ENCODE data around the gene HAUS5.
"Not testable (repeated sequence)": the region's sequence is repeated elsewhere in the genome, so short reads cannot be mapped to it uniquely, and the experiment has no call there.

Gene HAUS5

DNA sequence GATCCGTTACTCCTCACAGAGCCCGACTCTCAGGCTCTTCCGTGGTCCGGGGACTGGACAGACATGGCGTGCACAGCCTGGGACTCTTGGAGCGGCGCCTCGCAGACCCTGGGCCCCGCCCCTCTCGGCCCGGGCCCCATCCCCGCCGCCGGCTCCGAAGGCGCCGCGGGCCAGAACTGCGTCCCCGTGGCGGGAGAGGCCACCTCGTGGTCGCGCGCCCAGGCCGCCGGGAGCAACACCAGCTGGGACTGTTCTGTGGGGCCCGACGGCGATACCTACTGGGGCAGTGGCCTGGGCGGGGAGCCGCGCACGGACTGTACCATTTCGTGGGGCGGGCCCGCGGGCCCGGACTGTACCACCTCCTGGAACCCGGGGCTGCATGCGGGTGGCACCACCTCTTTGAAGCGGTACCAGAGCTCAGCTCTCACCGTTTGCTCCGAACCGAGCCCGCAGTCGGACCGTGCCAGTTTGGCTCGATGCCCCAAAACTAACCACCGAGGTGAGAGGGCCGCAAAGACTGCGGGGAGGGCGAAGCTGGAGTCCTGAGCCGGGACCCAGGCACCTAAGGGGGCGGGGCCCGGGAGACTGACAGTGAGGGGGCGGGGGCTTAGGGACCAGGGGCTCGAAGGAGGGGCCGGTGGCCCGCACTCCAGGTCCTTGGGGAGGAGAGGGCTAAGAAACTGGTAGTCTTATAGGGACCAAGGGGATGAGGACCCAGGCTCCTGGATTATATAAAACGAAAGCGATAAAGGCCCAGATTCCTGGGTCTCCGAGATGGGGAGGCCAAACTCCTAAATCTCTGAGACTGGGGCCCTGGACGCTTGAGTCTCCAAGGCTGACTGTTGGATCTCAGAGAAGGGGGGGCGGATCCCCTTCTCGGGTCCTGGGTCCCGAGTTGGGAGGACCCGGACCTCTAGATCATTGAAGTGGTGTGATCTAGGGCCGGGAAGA, 31.0 kb downstream of the HAUS5 start:
- peak; percentile 55 to 59 for DNase-seq (ENCODE audit: low read depth in 2 of 2)

DNA sequence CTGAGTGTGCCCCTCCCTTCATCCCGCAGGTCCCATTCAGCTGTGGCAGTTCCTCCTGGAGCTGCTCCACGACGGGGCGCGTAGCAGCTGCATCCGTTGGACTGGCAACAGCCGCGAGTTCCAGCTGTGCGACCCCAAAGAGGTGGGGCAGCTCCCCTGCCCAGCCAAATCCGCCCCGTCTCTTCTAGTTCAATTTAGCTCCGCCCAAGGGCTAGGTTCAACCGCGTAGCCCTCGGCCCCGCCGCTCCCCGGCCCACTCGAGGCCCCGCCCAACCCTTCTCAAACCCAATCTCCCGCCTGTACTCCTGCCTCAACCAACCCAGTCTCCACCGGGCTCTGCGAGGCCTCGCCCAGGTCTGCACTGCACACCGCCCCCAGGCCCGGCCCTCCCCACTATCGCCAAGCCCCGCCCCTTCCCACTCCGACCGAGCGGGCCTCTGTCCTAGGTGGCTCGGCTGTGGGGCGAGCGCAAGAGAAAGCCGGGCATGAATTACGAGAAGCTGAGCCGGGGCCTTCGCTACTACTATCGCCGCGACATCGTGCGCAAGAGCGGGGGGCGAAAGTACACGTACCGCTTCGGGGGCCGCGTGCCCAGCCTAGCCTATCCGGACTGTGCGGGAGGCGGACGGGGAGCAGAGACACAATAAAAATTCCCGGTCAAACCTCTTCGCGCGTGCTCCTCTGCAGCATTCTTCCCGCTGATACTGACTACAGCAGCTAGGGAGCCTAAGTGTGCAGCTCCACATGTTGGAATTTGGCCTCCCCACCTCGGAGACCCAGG, 31.9 kb downstream of the HAUS5 start:
- peak; percentile 85 to 90 for DNase-seq (ENCODE audit: low read depth in 2 of 2)

DNA sequence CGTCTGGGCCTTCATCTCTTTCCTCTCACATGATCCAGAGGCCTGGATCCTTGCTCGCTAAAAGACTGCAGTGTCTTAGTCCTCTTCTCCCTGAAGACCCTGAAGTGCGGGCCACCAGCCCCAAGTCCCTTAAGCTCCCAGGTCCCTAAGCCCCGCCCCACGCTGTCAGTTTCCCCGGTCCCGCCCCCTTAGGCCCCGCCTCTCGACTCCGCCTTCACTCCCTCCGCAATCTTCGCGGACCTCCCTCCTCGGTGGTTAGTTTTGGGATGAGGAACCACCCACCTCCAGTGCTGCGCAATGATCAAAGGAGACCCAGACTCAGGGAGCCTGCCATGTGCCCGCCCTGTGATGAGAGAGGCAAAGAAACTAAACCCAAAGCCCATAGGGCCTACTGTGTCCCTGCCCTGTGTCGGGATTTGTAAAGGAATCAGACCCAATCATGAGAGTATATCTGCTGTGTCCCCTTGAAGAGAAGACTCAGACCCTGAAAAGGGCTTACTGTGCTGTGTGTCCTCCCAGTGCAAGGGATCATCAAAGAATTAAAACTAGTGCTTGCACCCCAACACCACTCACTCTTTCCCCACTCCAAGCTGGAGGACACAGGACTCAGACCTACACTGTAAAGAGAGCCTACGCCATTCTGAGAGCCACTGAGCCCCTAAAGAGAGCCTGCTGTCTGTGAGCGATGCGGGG, 32.6 kb downstream of the HAUS5 start:
- DNase-seq (ENCODE audit: low read depth in 2 of 2), result peak; percentile 29 to 59

DNA sequence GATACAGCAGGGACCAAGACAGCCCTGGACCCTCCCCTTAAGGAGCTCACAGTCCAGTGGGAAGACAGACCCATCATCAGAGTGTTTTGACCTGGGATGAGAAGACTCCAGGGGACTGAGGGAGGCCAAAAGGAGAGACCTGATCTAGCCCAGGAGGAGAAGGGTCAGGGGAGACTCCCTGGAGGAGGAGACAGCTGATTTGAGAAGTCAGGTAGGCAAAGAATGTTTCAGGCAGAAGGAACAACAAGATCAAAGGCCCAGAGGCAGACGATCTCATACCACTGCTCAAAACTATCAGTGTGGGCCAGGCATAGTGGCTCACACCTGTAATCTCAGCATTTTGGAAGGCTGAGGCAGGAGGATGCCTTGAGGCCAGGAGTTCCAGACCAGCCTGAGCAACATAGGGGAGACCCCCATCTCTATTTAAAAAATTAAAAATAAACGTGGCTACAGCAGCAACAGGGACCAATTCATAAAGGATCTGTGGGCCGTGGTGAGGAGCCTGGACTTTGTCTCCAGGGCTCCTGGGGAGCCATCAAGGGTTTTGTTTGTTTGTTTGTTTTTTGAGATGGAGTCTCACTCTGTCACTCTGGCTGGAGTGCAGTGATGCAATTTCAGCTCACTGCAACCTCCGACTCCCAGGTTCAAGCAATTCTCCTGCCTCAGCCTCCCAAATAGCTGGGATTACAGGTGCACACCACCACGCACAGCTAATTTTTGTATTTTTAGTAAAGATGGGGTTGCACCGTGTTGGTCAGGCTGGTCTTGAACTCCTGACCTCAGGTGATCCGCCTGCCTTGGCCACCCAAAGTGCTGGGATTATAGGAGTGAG, 33.4 kb downstream of the HAUS5 start:
- DNase-seq (ENCODE audit: low read depth in 2 of 2), result no peak

DNA sequence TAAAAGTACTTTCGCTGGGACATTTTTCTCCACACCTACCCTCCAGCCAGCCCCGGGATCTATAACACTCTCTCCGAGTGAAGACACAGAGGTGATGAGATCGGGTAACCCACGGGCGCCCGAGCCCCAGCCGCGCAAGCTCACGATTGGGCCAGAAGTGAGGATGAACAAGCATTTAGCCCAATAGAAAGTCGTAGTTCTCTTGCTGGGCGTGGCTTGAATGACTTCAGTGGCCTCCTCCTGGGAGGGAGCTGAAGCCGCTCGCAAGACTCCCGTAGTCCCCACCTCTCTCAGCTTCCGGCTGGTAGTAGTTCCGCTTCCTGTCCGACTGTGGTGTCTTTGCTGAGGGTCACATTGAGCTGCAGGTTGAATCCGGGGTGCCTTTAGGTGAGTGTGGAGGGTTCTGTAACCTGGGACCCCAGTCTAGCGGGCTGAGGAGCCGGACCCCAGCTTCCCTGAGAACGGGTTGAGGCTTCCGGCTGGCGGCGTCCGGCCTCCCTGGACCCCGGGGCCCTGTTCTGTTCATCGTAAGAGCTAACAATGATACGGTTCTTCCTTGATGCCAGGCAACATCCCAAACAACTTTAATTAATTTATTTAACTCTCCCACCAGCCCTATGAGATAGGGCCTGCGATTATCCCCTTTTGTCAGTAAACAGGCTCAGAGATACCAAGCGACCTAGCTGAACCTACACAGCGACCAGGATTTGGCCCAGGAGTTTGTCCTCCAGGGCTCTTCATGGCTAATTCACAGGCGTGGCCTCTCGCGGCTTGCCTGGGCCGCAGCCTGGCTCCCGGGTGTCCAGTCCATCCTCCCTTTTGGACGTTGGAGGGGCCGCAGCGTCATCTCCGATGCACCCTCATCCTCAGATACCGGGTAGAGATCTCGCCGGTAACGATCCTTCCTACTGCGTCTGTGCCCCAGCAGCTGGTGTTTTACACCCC, 35.8 kb downstream of the HAUS5 start, which contains the start of gene COX6B1:
TSS of gene COX6B1 (plus strand) at position 307 of the 945 bp plus-strand sequence. CDS start 2,921 bp downstream, outside the sequence.
- DNase-seq (ENCODE audit: low read depth in 2 of 2), result peak; percentile 75 to 92

DNA sequence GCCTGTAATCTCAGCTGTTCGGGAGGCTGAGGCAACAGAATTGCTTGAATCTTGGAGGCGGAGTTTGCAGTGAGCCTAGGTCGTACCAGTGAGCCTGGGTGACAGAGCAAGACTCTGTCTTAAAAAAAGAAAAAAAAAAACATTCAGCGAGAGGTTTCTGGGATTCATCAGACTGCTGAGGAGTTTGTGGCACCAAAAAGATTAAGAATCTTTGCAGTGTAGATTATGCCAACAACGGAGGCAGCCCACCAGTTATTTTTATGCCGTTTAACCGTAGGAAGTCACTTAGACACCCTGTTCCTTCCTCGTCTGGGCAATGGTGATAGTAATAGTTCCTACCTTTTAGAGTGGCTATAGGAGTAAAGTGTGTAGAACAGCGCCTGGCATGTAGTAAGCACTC, 38.0 kb downstream of the HAUS5 start:
- no peak for DNase-seq (ENCODE audit: low read depth in 2 of 2)

DNA sequence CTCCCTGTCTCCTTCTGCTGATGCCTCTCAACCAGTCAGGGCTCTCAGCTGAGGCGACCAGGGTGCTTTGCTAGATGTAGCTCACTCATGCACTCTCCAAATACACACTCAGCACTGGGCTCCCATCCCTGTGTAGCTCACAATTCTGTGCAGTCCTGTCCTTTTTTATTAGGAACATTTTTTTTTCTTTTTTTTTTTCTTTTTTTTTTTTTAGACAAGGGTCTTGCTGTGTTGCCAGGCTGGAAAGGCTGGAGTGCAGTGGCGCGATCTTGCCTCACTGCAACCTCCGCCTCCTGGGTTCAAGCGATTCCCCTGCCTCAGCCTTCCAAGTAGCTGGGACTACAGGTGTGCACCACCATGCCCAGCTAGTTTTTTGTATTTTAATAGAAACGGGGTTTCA, 42.3 kb downstream of the HAUS5 start:
- DNase-seq (ENCODE audit: low read depth in 2 of 2), result not testable (repeated sequence)

DNA sequence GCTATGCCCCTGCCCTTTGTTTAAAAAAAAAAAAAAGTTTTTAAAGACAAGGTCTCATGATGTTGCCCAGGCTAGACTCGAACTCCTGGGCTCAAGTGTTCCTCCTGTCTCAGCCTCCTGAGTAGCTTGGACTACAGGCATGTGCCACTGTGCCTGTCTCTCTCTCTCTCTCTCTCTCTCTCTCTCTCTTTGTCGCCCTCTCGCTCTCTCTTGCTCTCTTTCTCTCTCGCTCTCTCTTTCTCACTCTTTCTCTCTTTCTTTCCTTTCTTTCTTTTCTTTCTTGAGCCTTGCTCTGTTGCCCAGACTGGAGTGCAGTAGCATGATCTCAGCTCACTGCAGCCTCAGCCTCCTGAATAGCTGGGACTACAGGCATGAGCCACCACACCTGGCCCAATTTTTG, 43.1 kb downstream of the HAUS5 start:
- DNase-seq (ENCODE audit: low read depth in 2 of 2), result no peak

DNA sequence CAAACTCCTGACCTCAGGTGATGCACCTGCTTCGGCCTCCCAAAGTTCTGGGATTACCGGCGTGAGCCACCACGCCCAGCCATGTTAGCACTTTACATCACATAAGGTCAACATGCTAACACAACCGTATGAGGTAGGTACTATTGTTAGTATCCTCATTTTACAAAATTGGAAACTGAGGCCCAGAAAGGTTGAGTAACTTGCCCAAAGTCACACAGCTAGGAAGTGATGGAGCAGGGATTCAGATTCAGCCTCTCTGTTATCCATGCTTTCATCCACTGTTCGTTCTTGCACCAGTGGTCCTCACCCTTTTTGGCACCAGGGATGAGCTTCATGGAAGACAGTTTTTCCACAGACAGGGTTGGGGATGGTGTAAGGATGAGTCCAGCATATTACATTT, 44.2 kb downstream of the HAUS5 start:
- DNase-seq (ENCODE audit: low read depth in 2 of 2), result no peak

DNA sequence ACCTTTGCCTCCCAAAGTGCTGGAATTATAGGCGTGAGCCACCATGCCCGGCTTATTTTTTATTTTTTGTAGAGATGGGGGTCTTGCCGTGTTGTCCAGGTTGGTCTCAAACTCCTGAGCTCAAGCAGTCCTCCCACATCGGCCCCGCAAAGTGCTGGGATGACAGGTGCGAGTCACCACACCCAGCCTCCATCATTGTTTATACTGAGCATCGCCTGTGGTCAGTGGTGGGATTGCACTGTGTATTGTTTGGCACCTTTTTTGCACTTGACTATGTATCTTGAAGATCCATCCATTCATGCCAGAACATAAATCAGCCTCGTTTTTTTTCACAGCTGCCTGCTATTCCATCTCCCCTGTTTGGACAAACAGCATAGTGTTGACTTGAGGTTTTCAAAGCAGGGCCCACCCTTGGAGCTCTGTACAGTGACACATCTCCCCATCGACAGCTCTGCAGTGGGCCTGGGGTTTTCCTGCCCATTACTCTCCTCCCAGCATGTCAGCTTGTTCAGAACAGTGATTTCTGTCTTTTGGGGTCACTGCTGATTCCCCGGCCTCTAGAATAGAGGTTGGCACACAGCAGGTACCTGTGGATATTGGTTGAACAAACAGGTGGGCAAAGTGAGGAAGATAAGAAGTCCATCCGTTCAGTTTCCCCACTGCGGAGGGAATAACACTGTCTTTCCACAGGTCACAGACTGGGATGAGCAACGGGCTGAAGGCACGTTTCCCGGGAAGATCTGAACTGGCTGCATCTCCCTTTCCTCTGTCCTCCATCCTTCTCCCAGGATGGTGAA, 45.6 kb downstream of the HAUS5 start:
- DNase-seq (ENCODE audit: low read depth in 2 of 2), result no peak

DNA sequence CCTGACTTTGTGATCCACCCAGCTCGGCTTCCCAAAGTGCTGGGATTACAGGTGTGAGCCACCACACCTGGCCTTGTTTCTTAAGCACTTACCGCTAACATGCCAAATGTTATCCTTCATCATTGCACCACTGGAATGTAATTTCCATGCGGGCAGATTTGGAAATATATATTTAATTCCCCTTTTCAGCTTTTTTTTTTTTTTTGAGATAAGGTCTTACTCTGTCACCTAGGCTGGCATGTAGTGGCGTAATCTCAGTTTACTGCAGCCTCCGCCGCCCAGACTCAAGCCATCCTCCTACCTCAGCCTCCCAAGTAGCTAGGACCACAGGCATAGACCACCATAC, 49.4 kb downstream of the HAUS5 start:
- no peak for DNase-seq (ENCODE audit: low read depth in 2 of 2)

DNA sequence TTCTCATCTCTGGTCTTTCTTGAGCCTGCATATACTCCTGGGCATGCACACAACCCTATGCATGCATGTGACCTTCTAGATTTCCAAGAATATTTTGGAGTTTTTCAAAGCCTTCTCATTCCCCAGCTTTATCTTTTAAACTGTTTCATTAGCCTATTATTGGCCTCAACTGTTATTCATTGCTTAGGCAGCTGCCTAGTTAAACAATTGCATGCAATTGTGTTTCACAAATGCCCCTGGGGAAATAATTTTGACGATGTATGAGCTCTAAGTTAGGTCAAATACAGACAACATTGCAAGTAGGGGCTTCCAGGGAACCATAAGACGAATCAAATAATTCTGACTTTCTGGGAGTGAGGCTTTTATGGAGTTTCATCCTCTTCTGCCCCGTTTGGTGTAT, 51.4 kb downstream of the HAUS5 start:
- DNase-seq (ENCODE audit: low read depth in 2 of 2), result no peak

DNA sequence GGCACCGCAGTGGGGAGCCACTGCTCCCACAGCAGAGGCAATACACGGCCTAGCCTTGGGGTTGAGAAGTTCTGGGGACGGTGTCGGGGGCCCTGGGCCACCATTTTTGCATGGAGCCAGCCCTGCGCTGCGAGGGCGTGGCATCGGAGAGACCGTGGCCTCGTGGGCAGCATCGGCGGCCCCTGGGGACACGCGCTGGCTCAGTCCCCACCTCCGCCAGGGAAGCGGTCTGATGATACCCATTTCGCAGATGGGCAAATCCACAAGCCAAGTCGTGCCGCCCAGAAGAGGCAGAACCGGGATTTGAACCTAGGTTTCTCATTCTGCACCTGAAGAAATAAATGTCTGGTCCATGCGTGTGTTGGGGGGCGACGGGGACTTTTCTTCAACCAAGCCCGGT, 52.6 kb downstream of the HAUS5 start:
- no peak for DNase-seq (ENCODE audit: low read depth in 2 of 2)

DNA sequence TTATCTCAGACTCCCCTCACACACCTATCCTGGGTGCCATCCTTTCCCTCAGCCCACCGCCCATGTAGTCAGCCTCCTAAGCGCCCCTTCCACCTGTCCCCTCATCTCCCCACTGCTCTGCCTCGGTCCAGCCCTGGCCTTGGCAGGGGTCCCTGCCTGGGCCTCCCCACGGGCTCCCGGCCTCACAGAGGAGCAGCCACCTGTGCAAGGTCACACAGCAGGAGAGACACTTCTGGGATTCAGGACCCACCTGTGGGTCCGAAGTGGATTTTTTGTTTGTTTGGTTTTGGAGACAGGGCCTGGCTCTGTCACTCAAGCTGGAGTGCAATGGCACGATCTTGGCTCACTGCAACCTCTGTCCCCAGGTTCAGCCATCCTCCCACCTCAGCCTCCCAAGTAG, 53.1 kb downstream of the HAUS5 start:
- DNase-seq (ENCODE audit: low read depth in 2 of 2), result no peak

DNA sequence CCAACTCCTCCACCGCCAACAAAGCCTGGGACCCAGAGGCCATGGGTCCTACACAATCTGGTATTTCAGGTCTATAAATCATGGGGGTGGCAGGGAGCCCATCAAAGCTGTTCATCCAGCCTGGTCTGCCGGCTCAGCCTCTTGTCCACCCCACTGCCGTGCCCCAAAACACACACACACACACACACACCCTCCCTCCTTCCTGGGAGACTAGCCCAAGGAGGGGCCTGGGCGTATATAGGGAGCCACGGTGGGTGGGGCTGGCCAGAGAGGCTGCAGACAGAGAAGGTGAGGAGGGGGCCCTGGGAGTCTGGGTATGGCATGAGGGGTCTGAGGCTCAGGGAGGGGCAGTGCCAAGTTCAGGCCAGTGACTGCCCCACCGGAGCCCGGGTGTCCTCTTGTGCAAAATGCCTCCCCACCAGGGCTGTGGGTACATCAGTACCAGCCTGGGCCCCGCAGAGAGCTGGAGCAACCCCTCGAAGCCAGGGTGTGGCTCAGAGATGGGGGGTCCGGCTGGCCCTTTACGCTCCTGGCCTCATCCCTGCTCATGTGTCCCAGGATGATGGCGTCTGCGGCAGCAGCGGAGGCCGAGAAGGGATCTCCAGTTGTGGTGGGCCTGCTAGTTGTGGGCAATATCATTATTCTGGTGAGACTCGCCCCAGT, 53.8 kb downstream of the HAUS5 start, which contains the start of gene UPK1A:
TSS of gene UPK1A (plus strand) at position 267 of the 663 bp plus-strand sequence. CDS start at position 563, 296 bp downstream.
- no peak for DNase-seq (ENCODE audit: low read depth in 2 of 2)

DNA sequence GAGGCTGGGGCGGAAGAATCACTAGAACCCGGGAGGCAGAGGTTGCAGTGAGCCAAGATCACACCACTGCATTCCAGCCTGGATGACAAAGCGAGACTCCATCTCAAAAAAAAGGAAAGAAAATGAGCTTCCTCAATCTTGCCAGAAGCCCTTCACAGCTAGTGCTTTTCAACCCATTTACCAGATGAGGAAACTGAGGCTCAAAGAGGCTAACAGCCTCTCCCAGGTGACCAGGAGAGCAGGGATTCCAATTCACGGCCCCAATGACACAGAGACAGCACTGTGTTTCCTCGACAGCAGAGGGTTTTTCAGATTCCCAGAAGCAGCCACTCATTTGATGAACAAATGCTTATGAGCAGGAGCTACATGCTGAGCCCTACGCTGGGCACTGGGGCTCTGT, 57.0 kb downstream of the HAUS5 start:
- DNase-seq (ENCODE audit: low read depth in 2 of 2), result no peak

DNA sequence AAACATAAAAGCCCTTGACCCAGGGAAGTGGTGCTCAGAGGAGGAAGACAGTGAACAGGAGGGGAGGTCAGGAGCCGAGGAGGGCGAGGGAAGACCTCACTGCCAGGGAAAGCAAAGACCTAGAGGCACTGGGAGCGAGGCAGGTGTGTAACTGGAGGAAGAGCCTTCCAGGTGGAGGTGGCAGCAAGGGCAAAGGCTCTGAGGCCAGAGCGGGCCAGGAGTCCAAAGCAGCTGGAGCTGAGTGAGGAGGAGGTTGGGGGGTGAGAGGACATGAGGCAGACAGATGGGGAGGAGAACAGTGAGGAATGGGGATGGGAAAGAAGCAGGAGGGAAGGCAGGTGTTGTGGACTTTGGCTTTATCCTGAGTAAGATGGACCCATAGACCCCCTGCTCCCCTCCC, 57.4 kb downstream of the HAUS5 start:
- DNase-seq (ENCODE audit: low read depth in 2 of 2), result no peak

DNA sequence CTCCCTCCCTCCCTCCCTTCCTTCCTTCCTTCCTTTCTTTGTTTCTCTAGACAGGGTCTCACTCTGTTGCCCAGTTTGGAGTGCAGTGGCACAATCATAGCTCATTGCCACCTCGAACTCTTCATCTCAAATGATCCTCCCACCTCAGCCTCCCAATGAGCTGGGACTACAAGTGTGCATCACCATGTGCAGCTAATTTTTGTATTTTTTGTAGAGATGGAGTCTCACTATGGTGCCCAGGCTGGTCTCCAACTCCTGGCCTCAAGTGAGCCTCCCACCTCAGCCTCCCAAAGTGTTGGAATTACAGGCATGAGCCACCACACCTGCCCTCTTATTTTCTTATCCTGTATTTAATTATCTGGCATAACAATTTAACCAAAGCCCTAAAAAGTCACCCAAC, 58.2 kb downstream of the HAUS5 start:
- no peak for DNase-seq (ENCODE audit: low read depth in 2 of 2)

DNA sequence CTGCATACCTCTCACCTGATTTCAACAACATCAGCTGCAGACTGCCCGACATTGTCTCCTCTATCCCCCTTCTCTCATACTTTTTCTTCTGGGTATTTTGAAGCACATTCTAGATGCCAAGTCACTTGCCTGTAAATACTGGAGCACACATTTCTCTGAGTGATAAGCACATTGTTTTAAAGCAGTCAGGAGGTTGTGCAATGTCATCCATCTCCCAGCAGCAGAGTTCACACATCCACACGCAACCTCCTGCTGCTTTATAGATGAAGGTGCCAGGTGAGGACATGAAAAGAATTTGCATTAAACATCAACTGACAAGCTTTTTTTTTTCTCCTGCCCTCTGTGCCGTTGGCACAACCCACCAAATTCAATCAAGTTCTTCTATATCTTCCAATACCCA, 59.3 kb downstream of the HAUS5 start:
- DNase-seq (ENCODE audit: low read depth in 2 of 2), result no peak

Measured in stimulated activated CD8-positive, alpha-beta memory T cell treated with anti-CD3 and anti-CD28 coated beads, Interleukin-15, amount 100 ng/mL, for 4 hours (primary cell).